ENCODE results near the gene AMOTL1.

The AMOTL1 gene

GRCh38 chr11:94854770-94855633 lies 86.8 kb downstream of the AMOTL1 start:
- DNase-seq (ENCODE audit: low read depth): no peak

- DNase-seq (ENCODE audit: low read depth): no peak
These were observed 87.5 kb downstream of the AMOTL1 start for GRCh38 chr11:94855666-94856065.

GRCh38 chr11:94856443-94856842 lies 88.3 kb downstream of the AMOTL1 start:
- DNase-seq (ENCODE audit: low read depth): no peak

GRCh38 chr11:94857337-94857736 lies 89.2 kb downstream of the AMOTL1 start:
- DNase-seq (ENCODE audit: low read depth): no peak

GRCh38 chr11:94858012-94858705 lies 90.0 kb downstream of the AMOTL1 start:
- no peak for DNase-seq (ENCODE audit: low read depth)

- no peak for DNase-seq (ENCODE audit: low read depth)
These were observed 92.2 kb downstream of the AMOTL1 start for GRCh38 chr11:94860333-94860732.

- DNase-seq (ENCODE audit: low read depth): no peak
These were observed 93.2 kb downstream of the AMOTL1 start for GRCh38 chr11:94861306-94861845.

GRCh38 chr11:94862926-94863880 lies 95.0 kb downstream of the AMOTL1 start:
- DNase-seq (ENCODE audit: low read depth): peak; percentile 47

GRCh38 chr11:94864506-94865045 lies 96.4 kb downstream of the AMOTL1 start:
- DNase-seq (ENCODE audit: low read depth): no peak

GRCh38 chr11:94866231-94866822 lies 98.2 kb downstream of the AMOTL1 start:
- no peak for DNase-seq (ENCODE audit: low read depth)

- DNase-seq (ENCODE audit: low read depth): no peak
These were observed 99.0 kb downstream of the AMOTL1 start for GRCh38 chr11:94866936-94867795.

- no peak for DNase-seq (ENCODE audit: low read depth)
These were observed 100.3 kb downstream of the AMOTL1 start for GRCh38 chr11:94868468-94868867.

- DNase-seq (ENCODE audit: low read depth): no peak
These were observed 101.0 kb downstream of the AMOTL1 start for GRCh38 chr11:94869186-94869585.

GRCh38 chr11:94870422-94870821 lies 102.3 kb downstream of the AMOTL1 start:
- no peak for DNase-seq (ENCODE audit: low read depth)

- DNase-seq (ENCODE audit: low read depth): no peak
These were observed 103.5 kb downstream of the AMOTL1 start for GRCh38 chr11:94871491-94872185.

- DNase-seq (ENCODE audit: low read depth): no peak
These were observed 105.9 kb downstream of the AMOTL1 start for GRCh38 chr11:94873916-94874540.

GRCh38 chr11:94876222-94876621 lies 108.1 kb downstream of the AMOTL1 start:
- DNase-seq (ENCODE audit: low read depth): no peak

- DNase-seq (ENCODE audit: low read depth): peak; percentile 91
These were observed 108.7 kb downstream of the AMOTL1 start for GRCh38 chr11:94876645-94877442.

All from GM04504 (cell line).